NCI-H2171 (cell line): ENCODE results near the gene DLG5.
"Not testable (repeated sequence)": the region's sequence is repeated elsewhere in the genome, so short reads cannot be mapped to it uniquely, and the experiment has no call there.

Experiments used
- DNase-seq: peaks from one replicate; lab custom pipeline; 2025; lab: John Stamatoyannopoulos, UW

DLG5 gene

DNA sequence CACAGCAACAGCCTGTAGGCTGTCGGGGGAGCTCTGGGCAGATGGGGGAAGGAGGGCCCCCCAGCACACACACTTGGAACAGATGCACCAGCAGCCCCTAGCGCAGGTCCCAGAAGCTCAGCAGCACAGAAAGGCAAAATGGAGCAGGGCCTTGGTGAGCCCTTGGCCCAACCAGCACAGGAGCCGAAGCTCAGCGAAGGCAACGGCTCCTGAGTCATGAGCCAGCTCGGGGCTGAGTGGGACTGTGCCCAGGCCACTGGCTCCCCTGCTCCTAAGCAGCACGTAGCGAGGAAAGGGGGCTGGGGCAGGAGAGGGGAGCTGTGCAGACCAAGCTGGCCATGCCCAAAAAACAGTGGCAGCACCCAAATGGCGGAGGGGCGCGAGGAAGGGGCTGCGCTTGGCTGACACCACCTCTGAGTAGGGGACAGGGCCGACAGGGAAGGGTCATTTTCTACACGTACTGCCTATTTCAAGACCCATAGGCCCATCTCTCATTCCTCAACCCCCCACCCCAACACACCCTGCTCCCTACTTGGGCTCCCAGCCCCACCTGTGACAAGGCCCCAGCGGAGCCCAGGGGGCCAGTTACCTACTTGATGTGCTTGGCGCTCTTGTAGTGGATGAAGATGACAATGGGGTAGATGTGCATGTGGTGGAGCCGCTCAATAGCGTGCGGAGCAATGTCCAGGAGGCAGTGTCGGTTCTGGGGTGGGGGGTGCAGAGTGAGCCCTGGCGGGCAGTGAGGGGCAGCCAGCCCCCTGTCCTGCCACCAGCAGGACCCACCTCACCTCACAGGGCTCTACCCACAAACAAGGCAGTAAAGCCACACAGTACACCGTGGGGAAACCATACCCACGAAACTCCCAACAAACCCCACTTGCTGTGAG, 132.1 kb downstream of the DLG5 start:
- DNase-seq = no peak

DNA sequence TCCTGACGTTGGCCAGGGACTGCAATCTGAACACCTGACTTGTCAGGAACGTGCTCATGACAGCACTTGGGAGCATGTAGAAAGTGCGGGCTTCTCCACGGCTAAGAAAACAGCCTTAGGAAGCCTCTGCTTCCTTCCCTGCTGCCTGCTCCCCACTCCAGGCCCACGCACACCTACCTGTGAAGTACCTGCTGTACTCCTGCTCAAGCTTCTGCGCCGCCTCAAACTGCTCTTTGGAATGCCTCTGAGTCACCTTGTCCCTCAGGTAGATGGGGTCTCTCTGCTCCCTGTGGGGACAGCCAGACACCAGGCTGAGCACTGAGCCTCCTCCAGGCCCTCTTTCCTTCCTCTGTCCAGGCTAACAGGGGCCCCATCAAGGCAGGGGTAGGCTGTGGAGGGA, 132.7 kb downstream of the DLG5 start:
- no peak for DNase-seq

- no peak for DNase-seq
These were observed 134.4 kb downstream of the DLG5 start for GRCh38 chr10:77792155-77792554.

DNA sequence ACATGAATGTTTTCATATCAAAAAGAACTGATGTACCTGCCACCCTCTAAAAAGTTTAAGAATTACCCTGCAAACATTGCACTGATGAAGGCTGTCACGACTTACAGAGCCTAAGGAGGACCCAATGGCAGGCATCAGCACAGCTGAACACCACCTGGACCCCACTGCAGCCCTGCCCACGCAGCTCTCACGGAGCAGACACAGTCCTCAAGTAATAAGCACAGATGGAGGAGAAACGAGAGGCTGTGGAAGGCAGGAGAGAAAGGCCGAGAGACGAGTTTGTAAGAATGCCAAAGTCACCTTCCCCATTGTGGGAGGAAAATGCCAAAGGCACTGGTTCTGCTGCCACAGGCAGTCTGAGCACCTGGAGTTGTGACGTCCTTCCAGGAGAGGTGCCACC, 135.0 kb downstream of the DLG5 start:
- DNase-seq = no peak

GRCh38 chr10:77789861-77790260, 136.7 kb downstream of the DLG5 start:
- DNase-seq = no peak

DNA sequence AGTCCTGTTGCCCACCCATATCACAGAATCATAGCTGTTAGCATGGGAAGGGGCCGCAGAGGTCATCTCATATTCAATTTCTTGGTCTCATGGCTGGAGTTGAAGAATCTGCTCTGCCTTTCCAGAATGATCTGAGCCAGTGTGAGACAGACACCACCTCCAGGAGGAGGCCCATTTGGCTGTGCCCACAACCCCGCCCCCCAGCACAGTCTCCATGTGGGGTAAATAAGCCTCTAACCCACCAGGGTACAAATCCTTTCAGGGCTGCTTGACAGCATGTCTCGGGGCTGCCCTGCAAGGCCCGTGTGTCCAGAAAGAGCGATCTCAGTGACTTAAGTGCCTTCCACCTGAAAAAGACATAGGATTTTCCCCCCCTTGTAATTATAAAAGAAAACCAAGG, 137.5 kb downstream of the DLG5 start:
- DNase-seq = no peak

- no peak for DNase-seq
These were observed 138.0 kb downstream of the DLG5 start for GRCh38 chr10:77788496-77789010.

GRCh38 chr10:77787440-77787839, 139.1 kb downstream of the DLG5 start:
- no peak for DNase-seq

GRCh38 chr10:77784856-77785255, 141.7 kb downstream of the DLG5 start:
- no peak for DNase-seq

DNA sequence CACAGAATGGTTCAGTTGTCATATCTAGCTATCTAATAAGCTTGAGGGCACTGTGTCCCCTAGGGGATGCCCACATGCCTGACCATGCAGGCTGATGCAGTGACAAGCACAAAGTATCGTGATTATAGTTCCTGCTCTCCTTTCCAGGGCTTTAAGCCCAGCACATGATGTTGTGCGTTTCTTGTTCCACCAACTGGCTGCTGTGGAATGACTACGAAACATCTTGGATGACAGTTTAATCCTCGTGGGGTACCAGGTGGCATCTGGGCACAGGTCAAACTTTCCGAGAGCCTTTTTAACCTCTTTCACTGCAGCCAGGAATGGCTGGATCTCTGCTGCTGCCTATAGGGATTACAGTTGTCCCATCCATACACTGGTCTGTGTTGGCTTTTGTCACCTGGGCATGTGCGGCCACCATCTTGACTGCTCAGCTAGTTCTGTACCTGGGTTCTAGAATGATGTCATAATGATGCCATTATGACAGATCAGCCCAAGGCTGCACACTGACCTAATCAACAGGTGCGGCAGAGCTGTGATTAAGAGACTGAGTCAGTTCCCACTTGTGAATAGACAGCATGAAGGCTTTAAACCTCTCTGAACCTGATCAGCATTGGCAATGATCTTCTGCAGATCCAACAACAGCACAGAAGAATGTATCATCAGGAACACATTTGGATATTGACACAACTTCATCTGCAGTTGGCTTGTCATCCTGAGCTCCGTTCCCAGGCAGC, 144.1 kb downstream of the DLG5 start:
- no peak for DNase-seq

DNA sequence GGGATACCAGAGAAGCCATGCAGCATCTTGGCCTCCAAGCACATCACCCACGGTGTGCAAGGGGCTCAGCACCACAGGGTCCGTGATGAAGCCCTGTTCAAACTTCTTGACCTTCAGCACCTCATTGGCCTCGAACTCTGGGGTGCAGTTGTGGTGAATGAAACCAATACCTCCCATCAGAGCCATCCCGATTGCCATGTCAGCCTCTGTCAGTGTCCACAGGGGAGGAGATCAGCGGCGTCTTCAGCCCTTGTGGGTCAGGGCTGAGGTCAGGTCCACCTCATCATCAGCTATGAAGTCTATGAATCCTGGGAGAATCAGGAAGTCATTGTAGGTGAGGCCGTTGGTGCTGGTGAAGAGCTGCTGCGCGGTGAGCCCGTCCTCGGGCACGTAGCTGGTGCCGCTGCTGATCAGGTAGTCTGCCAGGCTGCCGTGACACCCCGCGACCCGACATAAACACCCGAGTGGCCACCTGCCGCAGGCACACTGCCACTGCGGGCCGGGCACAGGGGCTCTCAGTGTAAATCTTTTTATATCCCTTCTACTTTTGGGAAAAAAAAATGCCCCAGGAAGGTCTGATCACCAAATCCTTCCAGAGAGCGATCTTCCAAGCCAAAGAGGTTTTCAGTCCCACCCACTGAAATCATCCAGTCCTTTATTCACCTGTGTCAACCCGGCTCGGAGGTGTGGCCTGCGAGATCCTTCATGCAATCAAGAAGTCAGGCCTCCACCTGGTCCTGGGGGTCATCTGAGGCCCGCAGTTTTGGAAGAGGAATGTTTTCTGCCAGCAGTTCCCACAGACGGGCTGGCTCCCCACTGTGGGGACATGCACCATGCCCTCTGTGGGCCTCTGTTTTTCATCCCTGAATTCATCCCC, 144.9 kb downstream of the DLG5 start:
- no peak for DNase-seq

DNA sequence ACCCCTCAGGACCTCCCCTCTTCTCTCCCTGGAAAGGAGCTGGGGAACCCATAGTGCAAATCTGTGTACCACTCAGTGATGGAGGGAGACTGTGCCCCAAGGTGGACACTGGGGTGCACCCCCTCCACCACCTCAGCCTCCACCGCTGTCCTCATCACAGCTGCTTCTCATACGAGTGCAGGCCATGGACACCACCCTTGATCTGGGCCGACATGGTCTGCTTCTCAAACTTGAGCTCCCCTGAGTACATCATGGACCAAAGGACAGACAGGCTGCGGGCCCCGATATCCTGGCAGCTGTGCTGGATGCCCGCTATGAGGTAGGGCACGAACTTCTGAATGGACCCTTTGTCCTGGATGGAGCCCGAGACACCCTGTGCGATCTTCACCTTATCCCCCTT, 146.4 kb downstream of the DLG5 start:
- no peak for DNase-seq

- no peak for DNase-seq
These were observed 150.1 kb downstream of the DLG5 start for GRCh38 chr10:77776487-77776886.

GRCh38 chr10:77774940-77775391, 151.6 kb downstream of the DLG5 start:
- DNase-seq = no peak

GRCh38 chr10:77773631-77774426, 152.7 kb downstream of the DLG5 start:
- DNase-seq = no peak

GRCh38 chr10:77772852-77773600, 153.5 kb downstream of the DLG5 start:
- DNase-seq = not testable (repeated sequence)

DNA sequence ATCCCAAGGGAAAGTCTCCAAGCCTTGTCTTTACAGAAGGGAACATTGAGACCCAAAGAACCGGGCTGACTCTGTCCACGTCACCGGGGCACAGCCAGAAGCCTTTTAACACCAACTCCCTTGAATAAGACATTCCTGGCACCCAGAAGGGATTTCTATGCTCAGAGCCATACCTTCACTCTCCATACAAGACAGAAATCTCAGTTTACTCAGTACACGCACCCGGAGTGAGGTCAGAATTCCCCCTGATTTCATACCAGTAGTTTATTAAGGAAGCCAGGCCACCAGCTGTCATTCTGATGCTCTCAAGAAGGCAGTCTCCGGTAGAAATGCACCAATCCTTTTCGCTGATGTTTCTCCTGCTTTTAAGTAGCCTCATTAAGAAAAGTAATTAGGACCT, 154.7 kb downstream of the DLG5 start:
- DNase-seq = no peak

- no peak for DNase-seq
These were observed 155.1 kb downstream of the DLG5 start for GRCh38 chr10:77771450-77771849.

- no peak for DNase-seq
These were observed 155.7 kb downstream of the DLG5 start for GRCh38 chr10:77770868-77771175.

DNA sequence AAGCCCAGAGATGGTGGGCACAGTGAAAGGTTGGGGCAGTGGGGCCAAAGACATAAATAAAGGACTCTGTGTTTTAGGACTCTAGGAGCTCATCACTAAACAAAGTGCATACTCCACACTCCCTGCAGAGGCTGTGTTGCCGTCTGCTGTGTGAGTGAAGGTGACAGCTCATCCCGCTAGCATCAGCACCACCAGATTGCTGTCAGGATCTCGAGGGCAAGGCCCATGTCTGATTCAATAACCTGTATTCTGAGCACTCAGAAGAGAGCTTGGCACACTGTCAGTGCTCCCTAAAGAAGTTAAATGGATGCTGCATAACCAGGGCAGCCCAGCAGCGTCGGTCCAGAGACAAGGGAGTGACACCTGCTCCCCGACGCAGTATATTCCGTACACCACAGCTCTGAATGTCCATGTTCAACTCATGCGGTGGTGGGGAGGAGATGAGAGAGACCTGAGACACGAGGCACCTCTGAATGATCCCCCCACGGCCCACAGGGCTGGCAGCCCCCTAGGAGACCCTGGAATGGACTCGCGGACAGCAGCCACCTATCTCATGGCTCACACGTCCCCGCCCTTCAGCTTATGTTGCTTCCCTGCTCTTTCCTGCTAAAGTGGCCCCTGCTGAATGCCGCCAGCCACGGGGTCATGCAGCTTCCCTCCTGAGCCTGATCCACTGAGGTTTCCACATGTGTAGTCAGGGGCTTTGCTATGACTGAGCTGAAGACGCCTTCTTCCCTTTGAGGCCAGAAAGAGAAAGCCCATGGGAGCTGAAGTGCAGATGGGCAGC, 156.3 kb downstream of the DLG5 start:
- no peak for DNase-seq
